ENCODE data around the gene BTAF1.
"Not testable (repeated sequence)": the region's sequence is repeated elsewhere in the genome, so short reads cannot be mapped to it uniquely, and the experiment has no call there.

The BTAF1 gene

GRCh38 chr10:92027141-92027540 is 103.6 kb downstream of the BTAF1 start:
- DNase-seq (ENCODE audit: low spot score), result no peak
- no peak for TF ChIP-seq CTCF (IDR thresholded peaks at IDR 0.05; ENCODE audit: extremely low read depth, missing control alignments)

GRCh38 chr10:92031580-92031979 is 108.0 kb downstream of the BTAF1 start:
- DNase-seq (ENCODE audit: low spot score), result no peak
- TF ChIP-seq CTCF (IDR thresholded peaks at IDR 0.05; ENCODE audit: extremely low read depth, missing control alignments), result no peak

GRCh38 chr10:92033070-92033469 is 109.5 kb downstream of the BTAF1 start:
- DNase-seq (ENCODE audit: low spot score), result not testable (repeated sequence)

DNA sequence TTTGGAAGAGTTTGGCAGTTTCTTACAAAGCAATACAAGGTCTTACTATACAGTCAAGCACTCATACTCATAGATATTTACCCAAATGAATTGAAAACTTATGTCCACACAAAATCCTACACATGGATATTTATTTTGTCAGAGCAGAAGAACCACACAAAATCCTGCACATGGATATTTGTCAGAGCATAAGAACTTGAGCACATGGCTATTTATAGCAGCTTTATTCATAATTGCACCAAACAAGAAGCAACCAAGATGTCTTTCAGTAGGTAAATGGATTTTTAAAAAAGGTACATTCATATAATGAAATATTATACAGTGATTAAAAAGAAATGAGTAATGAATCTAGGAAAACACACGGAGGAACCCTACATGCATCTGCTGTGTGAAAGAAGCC is 115.4 kb downstream of the BTAF1 start:
- no peak for DNase-seq (ENCODE audit: low spot score)
- TF ChIP-seq CTCF (IDR thresholded peaks at IDR 0.05; ENCODE audit: extremely low read depth, missing control alignments), result no peak

DNA sequence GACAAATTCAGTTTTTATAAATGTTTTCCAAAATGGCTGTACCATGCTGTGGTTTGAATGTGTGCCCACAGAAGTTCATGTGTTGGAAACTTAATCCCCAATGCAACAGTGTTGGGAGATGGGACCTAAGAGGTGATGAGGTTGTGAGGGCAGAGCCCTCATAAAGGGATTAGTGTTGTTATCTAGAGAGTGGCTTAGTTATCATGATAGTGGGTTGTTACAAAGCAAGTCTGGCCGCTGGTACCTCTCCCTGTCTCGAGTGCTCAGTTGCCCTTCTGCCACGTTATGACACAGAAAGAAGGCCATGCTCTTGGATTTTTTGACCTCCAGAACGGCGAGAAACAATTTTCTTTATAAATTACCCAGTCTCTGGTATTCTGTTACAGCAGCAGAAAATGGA is 119.0 kb downstream of the BTAF1 start:
- no peak for DNase-seq (ENCODE audit: low spot score)
- TF ChIP-seq CTCF (IDR thresholded peaks at IDR 0.05; ENCODE audit: extremely low read depth, missing control alignments), result no peak

DNA sequence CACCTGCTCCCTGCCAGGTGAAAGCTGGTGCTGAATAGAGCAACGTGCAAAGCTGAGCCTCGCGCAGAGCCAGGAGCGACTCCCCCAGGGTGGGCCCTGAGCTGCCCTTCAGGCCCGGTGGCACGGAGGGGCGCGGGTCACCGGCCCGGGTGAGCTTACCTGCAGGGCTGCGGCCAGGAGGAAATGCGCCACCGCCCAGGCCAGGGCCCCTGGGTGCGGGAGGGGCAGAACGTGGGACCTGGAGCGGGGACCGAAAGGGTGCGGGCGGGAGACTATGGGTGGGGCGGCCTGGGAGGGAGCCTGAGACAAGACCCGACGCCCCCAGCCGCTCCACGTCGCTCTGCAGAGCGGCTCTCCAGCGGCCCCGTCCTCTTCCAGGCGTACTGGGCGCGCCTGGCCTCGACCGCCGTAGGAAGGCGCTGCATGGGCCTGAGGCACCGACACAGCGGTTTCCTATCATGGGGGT is 122.1 kb downstream of the BTAF1 start:
- no peak for DNase-seq (ENCODE audit: low spot score)
- no peak for TF ChIP-seq CTCF (IDR thresholded peaks at IDR 0.05; ENCODE audit: extremely low read depth, missing control alignments)

DNA sequence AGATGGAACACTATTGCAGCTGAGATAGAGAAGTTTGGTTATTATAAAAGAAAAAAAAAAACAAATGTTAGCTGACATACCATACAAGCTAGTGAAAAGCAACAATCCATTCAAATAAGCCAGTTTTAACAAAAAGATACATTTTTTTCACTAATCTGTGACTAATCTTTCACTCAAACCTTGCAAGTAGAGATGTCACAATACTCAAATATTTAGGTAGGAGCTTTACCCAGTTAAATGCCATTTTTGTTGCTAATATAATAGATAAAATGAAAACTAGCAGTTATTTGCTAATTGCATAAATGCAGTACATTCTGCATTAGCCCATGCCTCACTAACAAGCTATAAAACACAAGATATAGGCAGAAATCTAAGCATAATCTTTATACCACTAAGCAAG is 123.6 kb downstream of the BTAF1 start:
- TF ChIP-seq CTCF (IDR thresholded peaks at IDR 0.05; ENCODE audit: extremely low read depth, missing control alignments), result no peak
- no peak for DNase-seq (ENCODE audit: low spot score)

GRCh38 chr10:92052088-92052487 is 128.5 kb downstream of the BTAF1 start:
- no peak for TF ChIP-seq CTCF (IDR thresholded peaks at IDR 0.05; ENCODE audit: extremely low read depth, missing control alignments)
- no peak for DNase-seq (ENCODE audit: low spot score)
